ENCODE data around the gene HRAS. TPM values are rescaled to one million over a fixed set of nuclear protein-coding genes. Genes with fewer than 3 reads are reported as not detected.
A peak's percentile ranks its signal among the peaks of the same experiment; 100 is the strongest.

HRAS gene
- total and polyA plus RNA-seq, 10 of the 15 experiments (the other 5 are each of a cell fraction or from before 2014, with no cell fraction given), result 2.8 to 72.4 (median 31.7) TPM

DNA sequence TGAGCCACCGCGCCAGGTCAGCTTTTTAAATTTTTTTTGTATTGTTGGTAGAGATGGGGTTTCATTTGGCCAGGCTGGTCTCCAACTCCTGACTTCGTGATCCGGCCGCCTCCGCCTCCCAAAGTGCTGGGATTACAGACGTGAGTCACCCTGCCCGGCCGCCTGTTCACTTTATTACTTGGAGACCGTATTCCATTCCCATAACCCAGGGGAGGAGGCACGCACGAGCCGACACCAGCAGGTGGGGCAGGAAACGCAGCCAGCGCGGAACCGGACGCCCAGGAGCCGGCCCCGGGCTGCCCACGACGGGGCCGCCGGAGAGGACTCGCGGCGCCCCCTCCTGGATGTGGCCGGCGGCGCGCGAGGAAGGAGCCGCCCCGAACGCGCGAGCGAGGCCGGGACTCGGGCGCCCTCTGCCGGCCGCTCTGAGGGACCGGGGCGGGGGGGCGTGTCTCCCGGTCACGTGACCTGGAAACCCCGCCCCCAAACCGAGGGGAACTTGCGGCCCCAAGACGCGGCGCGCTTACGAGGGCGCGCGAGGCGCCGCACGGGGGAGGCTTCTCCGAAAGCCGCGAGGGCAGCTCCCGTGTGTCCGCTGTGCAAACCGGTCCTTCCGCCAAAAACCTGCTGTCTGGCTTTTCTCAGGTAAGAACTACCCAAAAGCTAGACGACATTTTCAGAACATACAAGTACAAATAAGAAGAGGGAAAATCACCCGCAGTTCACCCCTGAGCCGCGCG lies 16.7 kb downstream of the HRAS start (continued):
- TF ChIP-seq, protein P1, sequence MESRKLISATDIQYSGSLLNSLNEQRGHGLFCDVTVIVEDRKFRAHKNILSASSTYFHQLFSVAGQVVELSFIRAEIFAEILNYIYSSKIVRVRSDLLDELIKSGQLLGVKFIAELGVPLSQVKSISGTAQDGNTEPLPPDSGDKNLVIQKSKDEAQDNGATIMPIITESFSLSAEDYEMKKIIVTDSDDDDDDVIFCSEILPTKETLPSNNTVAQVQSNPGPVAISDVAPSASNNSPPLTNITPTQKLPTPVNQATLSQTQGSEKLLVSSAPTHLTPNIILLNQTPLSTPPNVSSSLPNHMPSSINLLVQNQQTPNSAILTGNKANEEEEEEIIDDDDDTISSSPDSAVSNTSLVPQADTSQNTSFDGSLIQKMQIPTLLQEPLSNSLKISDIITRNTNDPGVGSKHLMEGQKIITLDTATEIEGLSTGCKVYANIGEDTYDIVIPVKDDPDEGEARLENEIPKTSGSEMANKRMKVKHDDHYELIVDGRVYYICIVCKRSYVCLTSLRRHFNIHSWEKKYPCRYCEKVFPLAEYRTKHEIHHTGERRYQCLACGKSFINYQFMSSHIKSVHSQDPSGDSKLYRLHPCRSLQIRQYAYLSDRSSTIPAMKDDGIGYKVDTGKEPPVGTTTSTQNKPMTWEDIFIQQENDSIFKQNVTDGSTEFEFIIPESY (IDR thresholded peaks at IDR 0.05), result no peak
- TF ChIP-seq SMAD1 (IDR thresholded peaks at IDR 0.05; ENCODE audit: low read depth, partially characterized antibody), result no peak
- TF ChIP-seq, protein P2, sequence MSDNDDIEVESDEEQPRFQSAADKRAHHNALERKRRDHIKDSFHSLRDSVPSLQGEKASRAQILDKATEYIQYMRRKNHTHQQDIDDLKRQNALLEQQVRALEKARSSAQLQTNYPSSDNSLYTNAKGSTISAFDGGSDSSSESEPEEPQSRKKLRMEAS (IDR thresholded peaks at IDR 0.05; ENCODE audit: low read depth, low read length), result peak; percentile 91; the same call in 1 of the 2 replicates
- no peak for TF ChIP-seq SUPT20H (IDR thresholded peaks at IDR 0.05; ENCODE audit: borderline replicate concordance, control insufficient read depth, low read depth, low read length)
- TF ChIP-seq MYB (IDR thresholded peaks at IDR 0.05; ENCODE audit: borderline replicate concordance, low read depth, low read length), result no peak
- TF ChIP-seq, protein P3, sequence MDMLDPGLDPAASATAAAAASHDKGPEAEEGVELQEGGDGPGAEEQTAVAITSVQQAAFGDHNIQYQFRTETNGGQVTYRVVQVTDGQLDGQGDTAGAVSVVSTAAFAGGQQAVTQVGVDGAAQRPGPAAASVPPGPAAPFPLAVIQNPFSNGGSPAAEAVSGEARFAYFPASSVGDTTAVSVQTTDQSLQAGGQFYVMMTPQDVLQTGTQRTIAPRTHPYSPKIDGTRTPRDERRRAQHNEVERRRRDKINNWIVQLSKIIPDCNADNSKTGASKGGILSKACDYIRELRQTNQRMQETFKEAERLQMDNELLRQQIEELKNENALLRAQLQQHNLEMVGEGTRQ (IDR thresholded peaks at IDR 0.05; ENCODE audit: borderline replicate concordance, low read depth, low read length), result peak; percentile 78
- no peak for TF ChIP-seq IKZF2 (IDR thresholded peaks at IDR 0.05)
- no peak for TF ChIP-seq RBBP5 (conservative IDR thresholded peaks at IDR 0.05)
- TF ChIP-seq SIN3A (IDR thresholded peaks at IDR 0.05; ENCODE audit: low read depth, low read length), result no peak
- TF ChIP-seq EP300 (IDR thresholded peaks at IDR 0.05; ENCODE audit: borderline replicate concordance in 1 of 2, control insufficient read depth in 1 of 2, low read depth in 2 of 2, low read length in 2 of 2), result no peak
- TF ChIP-seq BACH1 (IDR thresholded peaks at IDR 0.05; ENCODE audit: borderline replicate concordance), result peak; percentile 95
- TF ChIP-seq, protein P4, sequence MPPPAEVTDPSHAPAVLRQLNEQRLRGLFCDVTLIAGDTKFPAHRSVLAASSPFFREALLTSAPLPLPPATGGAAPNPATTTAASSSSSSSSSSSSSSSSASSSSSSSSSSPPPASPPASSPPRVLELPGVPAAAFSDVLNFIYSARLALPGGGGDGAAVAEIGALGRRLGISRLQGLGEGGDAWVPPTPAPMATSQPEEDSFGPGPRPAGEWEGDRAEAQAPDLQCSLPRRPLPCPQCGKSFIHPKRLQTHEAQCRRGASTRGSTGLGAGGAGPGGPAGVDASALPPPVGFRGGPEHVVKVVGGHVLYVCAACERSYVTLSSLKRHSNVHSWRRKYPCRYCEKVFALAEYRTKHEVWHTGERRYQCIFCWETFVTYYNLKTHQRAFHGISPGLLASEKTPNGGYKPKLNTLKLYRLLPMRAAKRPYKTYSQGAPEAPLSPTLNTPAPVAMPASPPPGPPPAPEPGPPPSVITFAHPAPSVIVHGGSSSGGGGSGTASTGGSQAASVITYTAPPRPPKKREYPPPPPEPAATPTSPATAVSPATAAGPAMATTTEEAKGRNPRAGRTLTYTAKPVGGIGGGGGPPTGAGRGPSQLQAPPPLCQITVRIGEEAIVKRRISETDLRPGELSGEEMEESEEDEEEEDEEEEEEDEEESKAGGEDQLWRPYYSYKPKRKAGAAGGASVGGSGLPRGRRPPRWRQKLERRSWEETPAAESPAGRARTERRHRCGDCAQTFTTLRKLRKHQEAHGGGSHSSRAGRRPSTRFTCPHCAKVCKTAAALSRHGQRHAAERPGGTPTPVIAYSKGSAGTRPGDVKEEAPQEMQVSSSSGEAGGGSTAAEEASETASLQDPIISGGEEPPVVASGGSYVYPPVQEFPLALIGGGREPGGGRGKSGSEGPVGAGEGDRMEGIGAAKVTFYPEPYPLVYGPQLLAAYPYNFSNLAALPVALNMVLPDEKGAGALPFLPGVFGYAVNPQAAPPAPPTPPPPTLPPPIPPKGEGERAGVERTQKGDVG (CRISPR knock-in tag; IDR thresholded peaks at IDR 0.05), result peak; percentile 95
- TF ChIP-seq, protein P5, sequence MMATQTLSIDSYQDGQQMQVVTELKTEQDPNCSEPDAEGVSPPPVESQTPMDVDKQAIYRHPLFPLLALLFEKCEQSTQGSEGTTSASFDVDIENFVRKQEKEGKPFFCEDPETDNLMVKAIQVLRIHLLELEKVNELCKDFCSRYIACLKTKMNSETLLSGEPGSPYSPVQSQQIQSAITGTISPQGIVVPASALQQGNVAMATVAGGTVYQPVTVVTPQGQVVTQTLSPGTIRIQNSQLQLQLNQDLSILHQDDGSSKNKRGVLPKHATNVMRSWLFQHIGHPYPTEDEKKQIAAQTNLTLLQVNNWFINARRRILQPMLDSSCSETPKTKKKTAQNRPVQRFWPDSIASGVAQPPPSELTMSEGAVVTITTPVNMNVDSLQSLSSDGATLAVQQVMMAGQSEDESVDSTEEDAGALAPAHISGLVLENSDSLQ (IDR thresholded peaks at IDR 0.05), result no peak
- no peak for TF ChIP-seq FOXM1 (IDR thresholded peaks at IDR 0.05; ENCODE audit: low read depth, low read length)
- TF ChIP-seq RCOR1 (conservative IDR thresholded peaks at IDR 0.05; ENCODE audit: low read depth, low read length), result no peak
- TF ChIP-seq NFIC (IDR thresholded peaks at IDR 0.05; ENCODE audit: low read depth, low read length), result no peak
- TF ChIP-seq SP1 (IDR thresholded peaks at IDR 0.05; ENCODE audit: low read depth, low read length), result peak; percentile 78
- TF ChIP-seq, protein P6, sequence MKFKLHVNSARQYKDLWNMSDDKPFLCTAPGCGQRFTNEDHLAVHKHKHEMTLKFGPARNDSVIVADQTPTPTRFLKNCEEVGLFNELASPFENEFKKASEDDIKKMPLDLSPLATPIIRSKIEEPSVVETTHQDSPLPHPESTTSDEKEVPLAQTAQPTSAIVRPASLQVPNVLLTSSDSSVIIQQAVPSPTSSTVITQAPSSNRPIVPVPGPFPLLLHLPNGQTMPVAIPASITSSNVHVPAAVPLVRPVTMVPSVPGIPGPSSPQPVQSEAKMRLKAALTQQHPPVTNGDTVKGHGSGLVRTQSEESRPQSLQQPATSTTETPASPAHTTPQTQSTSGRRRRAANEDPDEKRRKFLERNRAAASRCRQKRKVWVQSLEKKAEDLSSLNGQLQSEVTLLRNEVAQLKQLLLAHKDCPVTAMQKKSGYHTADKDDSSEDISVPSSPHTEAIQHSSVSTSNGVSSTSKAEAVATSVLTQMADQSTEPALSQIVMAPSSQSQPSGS (IDR thresholded peaks at IDR 0.05; ENCODE audit: low read length), result no peak
- TF ChIP-seq, protein P7, sequence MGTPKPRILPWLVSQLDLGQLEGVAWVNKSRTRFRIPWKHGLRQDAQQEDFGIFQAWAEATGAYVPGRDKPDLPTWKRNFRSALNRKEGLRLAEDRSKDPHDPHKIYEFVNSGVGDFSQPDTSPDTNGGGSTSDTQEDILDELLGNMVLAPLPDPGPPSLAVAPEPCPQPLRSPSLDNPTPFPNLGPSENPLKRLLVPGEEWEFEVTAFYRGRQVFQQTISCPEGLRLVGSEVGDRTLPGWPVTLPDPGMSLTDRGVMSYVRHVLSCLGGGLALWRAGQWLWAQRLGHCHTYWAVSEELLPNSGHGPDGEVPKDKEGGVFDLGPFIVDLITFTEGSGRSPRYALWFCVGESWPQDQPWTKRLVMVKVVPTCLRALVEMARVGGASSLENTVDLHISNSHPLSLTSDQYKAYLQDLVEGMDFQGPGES (IDR thresholded peaks at IDR 0.05), result no peak
